K562 (cell line): ENCODE results near the gene CABP7. TPM values are rescaled to one million over a fixed set of nuclear protein-coding genes. Genes with fewer than 3 reads are reported as not detected.

Experiments
- HDAC1 ChIP-seq, 2 experiments: fragments of 450-650 bp; IDR thresholded peaks; 2 replicates each; pipeline ENCODE4 v1.6.1; 2016 to 2017; ENCODE audit warnings: inconsistent platforms in 1 of 2, mild to moderate bottlenecking in 1 of 2, moderate library complexity in 1 of 2
- STAG1 ChIP-seq: sonication (generic); formaldehyde crosslinking; IDR thresholded peaks from 2 replicates; pipeline ENCODE4 v1.5.0; 2020; ENCODE audit warnings: missing genetic modification reagents, borderline replicate concordance
- ZBTB40 ChIP-seq, 2 experiments: fragments of 450-650 bp in 1 of 2; sonication (generic) in 1 of 2; formaldehyde crosslinking in 1 of 2; IDR thresholded peaks; 2 replicates each; pipeline versions ENCODE4 v1.7.1 to v1.9.0; 2016 to 2022; ENCODE audit warnings: inconsistent platforms in 1 of 2, mild to moderate bottlenecking in 1 of 2, missing genetic modification reagents in 1 of 2
- polyA plus RNA-seq, 8 experiments: library from polyadenylated mRNA; depleted of rRNA in 4 of 8; stranded (reverse) in 5 of 8; unstranded in 3 of 8; fragments of >200 nt; fragmentation: Nextera tagmentation in 2 of 8; fragmentation: Illumina TruSeq in 1 of 8; extraction: Ambion mirVana in 2 of 8; extraction: Trizol in 1 of 8; gene quantifications; 2 replicates each; pipeline versions ENCODE4 v1.2.1 to v1.2.3, GENCODE V29; 2011 to 2014; ENCODE audit warnings: inconsistent platforms in 1 of 8, missing spikeins in 1 of 8
- total RNA-seq, 7 experiments: library from RNA; depleted of rRNA in 6 of 7; stranded (reverse); fragments of >200 nt in 6 of 7; fragmentation: Illumina TruSeq in 2 of 7; extraction: Trizol in 2 of 7; gene quantifications; 2 replicates each; pipeline versions ENCODE4 v1.2.1 to v1.2.3, GENCODE V29; 2011 to 2021; ENCODE audit warnings: low replicate concordance in 1 of 7
- TF ChIP-seq, protein P1 (sequence below), 2 experiments: fragments of 450-650 bp; formaldehyde crosslinking in 1 of 2; IDR thresholded peaks; 2 replicates each; pipeline versions ENCODE4 v1.4.0 to v1.6.1; 2014 to 2020; ENCODE audit warnings: mild to moderate bottlenecking in 2 of 2, borderline replicate concordance in 1 of 2, low read depth in 1 of 2

The CABP7 gene
- total and polyA plus RNA-seq, 9 of the 15 experiments (the other 6 are each of a cell fraction or from before 2014, with no cell fraction given), result not detected

DNA sequence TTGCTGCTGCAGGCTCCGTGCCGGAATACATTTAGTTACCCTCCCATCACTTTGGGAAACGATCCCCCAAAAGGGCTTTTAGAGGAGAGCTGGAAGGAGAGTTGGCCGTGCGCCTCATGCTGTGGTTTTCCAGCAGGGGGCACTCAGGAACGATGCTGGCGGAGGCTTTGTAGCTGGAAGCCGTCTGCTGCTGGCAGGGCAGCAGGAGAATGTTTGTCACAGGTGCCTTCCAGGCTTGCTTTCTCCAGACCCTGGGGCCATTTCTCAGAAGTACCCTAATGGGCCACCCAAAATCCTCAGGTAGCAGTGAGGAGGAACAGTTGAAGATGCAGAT lies 30.0 kb upstream of the CABP7 start (continued):
- TF ChIP-seq ZBTB40 (IDR thresholded peaks at IDR 0.05), result no peak
- no peak for TF ChIP-seq ZBTB40 (CRISPR knock-in tag; IDR thresholded peaks at IDR 0.05)
- TF ChIP-seq HDAC1 (IDR thresholded peaks at IDR 0.05), result no peak
- TF ChIP-seq, protein P1, sequence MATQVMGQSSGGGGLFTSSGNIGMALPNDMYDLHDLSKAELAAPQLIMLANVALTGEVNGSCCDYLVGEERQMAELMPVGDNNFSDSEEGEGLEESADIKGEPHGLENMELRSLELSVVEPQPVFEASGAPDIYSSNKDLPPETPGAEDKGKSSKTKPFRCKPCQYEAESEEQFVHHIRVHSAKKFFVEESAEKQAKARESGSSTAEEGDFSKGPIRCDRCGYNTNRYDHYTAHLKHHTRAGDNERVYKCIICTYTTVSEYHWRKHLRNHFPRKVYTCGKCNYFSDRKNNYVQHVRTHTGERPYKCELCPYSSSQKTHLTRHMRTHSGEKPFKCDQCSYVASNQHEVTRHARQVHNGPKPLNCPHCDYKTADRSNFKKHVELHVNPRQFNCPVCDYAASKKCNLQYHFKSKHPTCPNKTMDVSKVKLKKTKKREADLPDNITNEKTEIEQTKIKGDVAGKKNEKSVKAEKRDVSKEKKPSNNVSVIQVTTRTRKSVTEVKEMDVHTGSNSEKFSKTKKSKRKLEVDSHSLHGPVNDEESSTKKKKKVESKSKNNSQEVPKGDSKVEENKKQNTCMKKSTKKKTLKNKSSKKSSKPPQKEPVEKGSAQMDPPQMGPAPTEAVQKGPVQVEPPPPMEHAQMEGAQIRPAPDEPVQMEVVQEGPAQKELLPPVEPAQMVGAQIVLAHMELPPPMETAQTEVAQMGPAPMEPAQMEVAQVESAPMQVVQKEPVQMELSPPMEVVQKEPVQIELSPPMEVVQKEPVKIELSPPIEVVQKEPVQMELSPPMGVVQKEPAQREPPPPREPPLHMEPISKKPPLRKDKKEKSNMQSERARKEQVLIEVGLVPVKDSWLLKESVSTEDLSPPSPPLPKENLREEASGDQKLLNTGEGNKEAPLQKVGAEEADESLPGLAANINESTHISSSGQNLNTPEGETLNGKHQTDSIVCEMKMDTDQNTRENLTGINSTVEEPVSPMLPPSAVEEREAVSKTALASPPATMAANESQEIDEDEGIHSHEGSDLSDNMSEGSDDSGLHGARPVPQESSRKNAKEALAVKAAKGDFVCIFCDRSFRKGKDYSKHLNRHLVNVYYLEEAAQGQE (IDR thresholded peaks at IDR 0.05; ENCODE audit: borderline replicate concordance), result peak; percentile 59; the same call in 1 of the 2 replicates
- TF ChIP-seq, protein P1 (CRISPR knock-in tag; IDR thresholded peaks at IDR 0.05; ENCODE audit: low read depth), result no peak
- TF ChIP-seq STAG1 (CRISPR knock-in tag), result peak; percentile 63; the same call in 1 of the 2 replicates
